ENCODE results near the gene SFT2D3. TPM values are rescaled to one million over a fixed set of nuclear protein-coding genes. Genes with fewer than 3 reads are reported as not detected.

Gene SFT2D3
- total and polyA plus RNA-seq, 4 donors, result 2.4 to 4.9 (median 4.7) TPM; not detected in 1

DNA sequence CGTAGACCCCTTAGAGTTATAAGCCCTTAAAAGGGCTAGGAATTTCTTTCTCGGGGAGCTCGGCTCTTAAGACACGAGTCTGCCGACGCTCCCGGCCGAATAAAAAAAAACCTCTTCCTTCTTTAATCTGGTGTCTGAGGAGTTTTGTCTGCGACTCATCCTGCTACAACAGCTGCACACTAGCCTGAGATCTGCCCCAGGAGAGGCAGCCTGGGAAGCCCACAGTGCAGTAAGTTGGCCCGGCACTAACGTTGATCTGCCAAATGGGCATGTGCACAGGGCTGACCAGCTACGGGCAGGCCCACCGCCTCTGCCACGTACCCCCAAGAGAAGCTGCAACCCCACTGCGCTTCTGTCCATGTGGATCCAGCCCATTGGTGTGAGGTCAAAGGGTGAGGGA lies 17.5 kb upstream of the SFT2D3 start:
- Histone ChIP-seq H3K27ac (ENCODE audit: low read depth in 1 of 2, low read length in 2 of 2) (no peak overlapping the region), H3K9ac (ENCODE audit: low read depth in 1 of 2, low read length in 2 of 2) (no peak overlapping the region), H3K4me1 (ENCODE audit: control insufficient read depth in 4 of 4, insufficient read depth in 4 of 4, low read length in 3 of 4) (peaks cover 0 to 3% (median 0%) of the 10 kb centered on the region in 4 donors), H3K36me3 (ENCODE audit: control insufficient read depth in 4 of 4, insufficient read depth in 3 of 4, low read depth in 1 of 4, low read length in 3 of 4) (no peaks in the 10 kb centered on the region), H3K9me3 (ENCODE audit: control insufficient read depth in 4 of 4, low read length in 3 of 4) (peaks cover 0 to 2% (median 0%) of the 10 kb centered on the region in 4 donors), H3K4me3 (ENCODE audit: low read depth in 1 of 3, low read length in 3 of 3) (no peak overlapping the region), H3K27me3 (ENCODE audit: control insufficient read depth in 4 of 4, insufficient read depth in 4 of 4, low read length in 3 of 4) (no peaks in the 10 kb centered on the region)
- DNase-seq (ENCODE audit: low spot score), result no peak
- TF ChIP-seq NR2F2 (IDR thresholded peaks at IDR 0.05) (no peak), JUND (IDR thresholded peaks at IDR 0.05) (no peak), FOXA1 (IDR thresholded peaks at IDR 0.05) (no peak), EGR1 (IDR thresholded peaks at IDR 0.05; ENCODE audit: low read depth in 2 of 2) (no peak), YY1 (IDR thresholded peaks at IDR 0.05) (no peak), HNF4A (conservative IDR thresholded peaks at IDR 0.05) (no peak)
- TF ChIP-seq, protein P1, sequence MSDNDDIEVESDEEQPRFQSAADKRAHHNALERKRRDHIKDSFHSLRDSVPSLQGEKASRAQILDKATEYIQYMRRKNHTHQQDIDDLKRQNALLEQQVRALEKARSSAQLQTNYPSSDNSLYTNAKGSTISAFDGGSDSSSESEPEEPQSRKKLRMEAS (IDR thresholded peaks at IDR 0.05), result no peak
- TF ChIP-seq, protein P2, sequence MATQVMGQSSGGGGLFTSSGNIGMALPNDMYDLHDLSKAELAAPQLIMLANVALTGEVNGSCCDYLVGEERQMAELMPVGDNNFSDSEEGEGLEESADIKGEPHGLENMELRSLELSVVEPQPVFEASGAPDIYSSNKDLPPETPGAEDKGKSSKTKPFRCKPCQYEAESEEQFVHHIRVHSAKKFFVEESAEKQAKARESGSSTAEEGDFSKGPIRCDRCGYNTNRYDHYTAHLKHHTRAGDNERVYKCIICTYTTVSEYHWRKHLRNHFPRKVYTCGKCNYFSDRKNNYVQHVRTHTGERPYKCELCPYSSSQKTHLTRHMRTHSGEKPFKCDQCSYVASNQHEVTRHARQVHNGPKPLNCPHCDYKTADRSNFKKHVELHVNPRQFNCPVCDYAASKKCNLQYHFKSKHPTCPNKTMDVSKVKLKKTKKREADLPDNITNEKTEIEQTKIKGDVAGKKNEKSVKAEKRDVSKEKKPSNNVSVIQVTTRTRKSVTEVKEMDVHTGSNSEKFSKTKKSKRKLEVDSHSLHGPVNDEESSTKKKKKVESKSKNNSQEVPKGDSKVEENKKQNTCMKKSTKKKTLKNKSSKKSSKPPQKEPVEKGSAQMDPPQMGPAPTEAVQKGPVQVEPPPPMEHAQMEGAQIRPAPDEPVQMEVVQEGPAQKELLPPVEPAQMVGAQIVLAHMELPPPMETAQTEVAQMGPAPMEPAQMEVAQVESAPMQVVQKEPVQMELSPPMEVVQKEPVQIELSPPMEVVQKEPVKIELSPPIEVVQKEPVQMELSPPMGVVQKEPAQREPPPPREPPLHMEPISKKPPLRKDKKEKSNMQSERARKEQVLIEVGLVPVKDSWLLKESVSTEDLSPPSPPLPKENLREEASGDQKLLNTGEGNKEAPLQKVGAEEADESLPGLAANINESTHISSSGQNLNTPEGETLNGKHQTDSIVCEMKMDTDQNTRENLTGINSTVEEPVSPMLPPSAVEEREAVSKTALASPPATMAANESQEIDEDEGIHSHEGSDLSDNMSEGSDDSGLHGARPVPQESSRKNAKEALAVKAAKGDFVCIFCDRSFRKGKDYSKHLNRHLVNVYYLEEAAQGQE (IDR thresholded peaks at IDR 0.05), result no peak
- 78% methylated on average over 15 of the region's 15 CpGs for WGBS

DNA sequence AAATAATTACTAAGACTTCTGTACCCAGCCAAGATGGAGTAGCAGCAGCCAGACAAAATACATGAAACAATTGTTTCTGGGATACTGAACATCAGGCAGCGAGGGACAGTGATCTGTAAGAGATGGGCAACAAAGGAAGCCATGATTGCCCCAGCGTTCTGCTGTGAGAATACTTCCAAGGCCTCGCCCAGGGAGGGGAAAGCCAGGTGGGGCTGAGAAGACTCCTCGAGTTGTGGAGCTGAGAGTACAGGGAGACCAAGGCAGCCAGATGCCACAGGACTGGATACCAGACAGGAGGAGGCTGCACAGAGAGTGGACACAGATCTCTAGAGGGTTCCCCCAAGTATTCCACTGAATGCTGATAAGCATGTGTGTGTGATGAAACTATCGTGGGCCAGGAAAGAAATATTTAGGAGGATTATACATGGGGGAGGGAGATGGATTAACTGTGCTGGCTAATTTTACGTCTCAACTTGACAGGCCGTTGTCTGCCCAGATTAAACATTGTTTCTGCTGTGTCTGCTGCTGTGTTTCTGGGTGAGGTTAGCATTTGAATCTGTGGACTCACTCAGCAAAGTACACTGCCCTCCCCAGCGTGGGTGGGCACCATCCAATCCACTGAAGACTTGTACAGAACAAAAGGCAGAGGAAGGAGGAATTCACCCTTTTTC lies 15.8 kb upstream of the SFT2D3 start:
- DNase-seq (ENCODE audit: low spot score), result no peak
- Histone ChIP-seq H3K27me3 (ENCODE audit: control insufficient read depth in 4 of 4, insufficient read depth in 4 of 4, low read length in 3 of 4) (no peaks in the 10 kb centered on the region), H3K4me3 (ENCODE audit: low read depth in 1 of 3, low read length in 3 of 3) (no peak overlapping the region), H3K27ac (ENCODE audit: low read depth in 1 of 2, low read length in 2 of 2) (no peak overlapping the region), H3K36me3 (ENCODE audit: control insufficient read depth in 4 of 4, insufficient read depth in 3 of 4, low read depth in 1 of 4, low read length in 3 of 4) (no peaks in the 10 kb centered on the region), H3K9me3 (ENCODE audit: control insufficient read depth in 4 of 4, low read length in 3 of 4) (peaks cover 0 to 3% (median 0%) of the 10 kb centered on the region in 4 donors), H3K9ac (ENCODE audit: low read depth in 1 of 2, low read length in 2 of 2) (no peak overlapping the region), H3K4me1 (ENCODE audit: control insufficient read depth in 4 of 4, insufficient read depth in 4 of 4, low read length in 3 of 4) (no peaks in the 10 kb centered on the region)
- no peak for TF ChIP-seq SP1 (IDR thresholded peaks at IDR 0.05)
- TF ChIP-seq EGR1 (IDR thresholded peaks at IDR 0.05; ENCODE audit: low read depth in 2 of 2), result no peak
- TF ChIP-seq, protein P3, sequence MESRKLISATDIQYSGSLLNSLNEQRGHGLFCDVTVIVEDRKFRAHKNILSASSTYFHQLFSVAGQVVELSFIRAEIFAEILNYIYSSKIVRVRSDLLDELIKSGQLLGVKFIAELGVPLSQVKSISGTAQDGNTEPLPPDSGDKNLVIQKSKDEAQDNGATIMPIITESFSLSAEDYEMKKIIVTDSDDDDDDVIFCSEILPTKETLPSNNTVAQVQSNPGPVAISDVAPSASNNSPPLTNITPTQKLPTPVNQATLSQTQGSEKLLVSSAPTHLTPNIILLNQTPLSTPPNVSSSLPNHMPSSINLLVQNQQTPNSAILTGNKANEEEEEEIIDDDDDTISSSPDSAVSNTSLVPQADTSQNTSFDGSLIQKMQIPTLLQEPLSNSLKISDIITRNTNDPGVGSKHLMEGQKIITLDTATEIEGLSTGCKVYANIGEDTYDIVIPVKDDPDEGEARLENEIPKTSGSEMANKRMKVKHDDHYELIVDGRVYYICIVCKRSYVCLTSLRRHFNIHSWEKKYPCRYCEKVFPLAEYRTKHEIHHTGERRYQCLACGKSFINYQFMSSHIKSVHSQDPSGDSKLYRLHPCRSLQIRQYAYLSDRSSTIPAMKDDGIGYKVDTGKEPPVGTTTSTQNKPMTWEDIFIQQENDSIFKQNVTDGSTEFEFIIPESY (IDR thresholded peaks at IDR 0.05), result no peak
- no peak for TF ChIP-seq JUND (IDR thresholded peaks at IDR 0.05)
- TF ChIP-seq NR2F2 (IDR thresholded peaks at IDR 0.05), result no peak
- TF ChIP-seq HNF4A (conservative IDR thresholded peaks at IDR 0.05), result no peak
- TF ChIP-seq, protein P4, sequence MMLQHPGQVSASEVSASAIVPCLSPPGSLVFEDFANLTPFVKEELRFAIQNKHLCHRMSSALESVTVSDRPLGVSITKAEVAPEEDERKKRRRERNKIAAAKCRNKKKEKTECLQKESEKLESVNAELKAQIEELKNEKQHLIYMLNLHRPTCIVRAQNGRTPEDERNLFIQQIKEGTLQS (IDR thresholded peaks at IDR 0.05), result no peak
- no peak for TF ChIP-seq GABPA (IDR thresholded peaks at IDR 0.05 in 1 of 2, conservative IDR thresholded peaks at IDR 0.05 in 1 of 2)
- TF ChIP-seq, protein P1 (IDR thresholded peaks at IDR 0.05), result no peak
- TF ChIP-seq RXRA (IDR thresholded peaks at IDR 0.05), result no peak
- no peak for TF ChIP-seq FOXA1 (IDR thresholded peaks at IDR 0.05)
- no peak for TF ChIP-seq HNF4G (IDR thresholded peaks at IDR 0.05)
- WGBS, result 80% methylated on average over 8 of the region's 8 CpGs
